GM08714 (cell line): ENCODE measurements around the gene TAS2R30.

Experiments used
- H3K4me3 ChIP-seq: fragments of 200-500 bp; sonication (Bioruptor generic); 2 replicates; pipeline ENCODE4 v1.5.1; 2014; ENCODE audit warnings: mild to moderate bottlenecking, low read length, inconsistent platforms
- ZNF274 ChIP-seq: IDR thresholded peaks from 2 replicates; pipeline ENCODE4 v1.6.1; 2012; ENCODE audit warnings: mild to moderate bottlenecking, low read depth, low read length

Gene TAS2R30, protein sequence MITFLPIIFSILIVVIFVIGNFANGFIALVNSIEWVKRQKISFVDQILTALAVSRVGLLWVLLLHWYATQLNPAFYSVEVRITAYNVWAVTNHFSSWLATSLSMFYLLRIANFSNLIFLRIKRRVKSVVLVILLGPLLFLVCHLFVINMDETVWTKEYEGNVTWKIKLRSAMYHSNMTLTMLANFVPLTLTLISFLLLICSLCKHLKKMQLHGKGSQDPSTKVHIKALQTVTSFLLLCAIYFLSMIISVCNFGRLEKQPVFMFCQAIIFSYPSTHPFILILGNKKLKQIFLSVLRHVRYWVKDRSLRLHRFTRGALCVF

DNA sequence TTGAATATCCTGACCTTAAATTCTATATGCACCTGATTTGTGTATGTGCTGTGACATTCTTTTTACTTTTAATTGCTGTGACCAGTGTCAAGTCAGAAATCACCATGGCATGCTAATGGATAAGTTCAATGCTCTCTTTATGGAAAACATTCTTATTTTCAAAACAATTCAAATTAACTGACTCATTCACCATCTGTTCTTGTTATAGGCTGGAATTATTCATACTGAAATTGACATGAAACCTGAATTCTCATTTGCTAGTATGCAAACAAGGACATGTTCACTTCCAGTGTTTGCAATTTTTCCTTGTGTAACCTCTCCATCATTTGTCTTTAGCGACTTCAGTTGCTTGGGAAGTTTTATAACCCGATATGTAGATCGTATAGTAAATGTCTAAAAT, at the start of gene TAS2R30:
TSS of gene TAS2R30 (minus strand) at position 340 of the 400 bp plus-strand sequence. CDS start 400 bp downstream, outside the sequence.
- TF ChIP-seq ZNF274 = no peak
- H3K4me3 ChIP-seq = no peak within 1 kb of the TSS

GRCh38 chr12:11183011-11183410, 48.6 kb upstream of the TAS2R30 start:
- no peak overlapping the region for H3K4me3 ChIP-seq
- no peak for TF ChIP-seq ZNF274

DNA sequence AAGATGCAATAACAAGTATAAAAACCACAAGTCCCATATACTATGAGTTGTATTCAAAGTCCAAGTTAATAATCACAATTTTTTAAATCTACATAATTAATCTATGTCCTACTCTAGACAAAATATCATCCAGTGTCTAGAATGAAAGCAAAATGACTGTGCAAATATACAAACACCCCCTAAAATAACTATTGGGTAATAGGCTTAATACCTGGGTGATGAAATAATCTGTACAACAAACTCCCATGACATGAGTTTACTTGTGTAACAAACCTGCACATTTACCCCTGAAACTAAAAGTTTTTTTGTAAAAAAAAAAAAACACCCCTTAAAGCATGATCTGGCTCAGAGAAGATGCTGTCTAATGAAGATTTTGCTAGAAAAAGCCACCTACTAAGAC, 48.1 kb upstream of the TAS2R30 start:
- H3K4me3 ChIP-seq = no peak overlapping the region
- no peak for TF ChIP-seq ZNF274

DNA sequence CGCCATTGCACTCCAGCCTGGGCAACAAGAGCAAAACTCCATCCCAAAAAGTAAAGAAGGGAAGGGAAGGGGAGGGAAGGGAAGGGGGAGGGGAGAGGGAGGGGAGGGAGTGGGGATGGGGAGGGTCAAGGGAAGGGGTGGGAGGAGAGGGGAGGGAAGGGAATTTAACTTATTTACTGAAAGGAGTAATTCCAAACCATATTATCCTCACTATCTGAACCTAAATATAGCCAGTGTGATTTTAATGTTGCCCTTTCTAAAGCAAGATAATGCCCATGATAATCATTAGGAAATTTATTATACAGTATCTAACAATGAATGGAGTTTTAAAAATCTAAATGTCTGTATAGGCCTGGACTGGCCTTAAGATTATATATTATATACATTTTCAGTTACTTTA, 43.8 kb upstream of the TAS2R30 start:
- H3K4me3 ChIP-seq = no peak overlapping the region
- TF ChIP-seq ZNF274 = no peak

DNA sequence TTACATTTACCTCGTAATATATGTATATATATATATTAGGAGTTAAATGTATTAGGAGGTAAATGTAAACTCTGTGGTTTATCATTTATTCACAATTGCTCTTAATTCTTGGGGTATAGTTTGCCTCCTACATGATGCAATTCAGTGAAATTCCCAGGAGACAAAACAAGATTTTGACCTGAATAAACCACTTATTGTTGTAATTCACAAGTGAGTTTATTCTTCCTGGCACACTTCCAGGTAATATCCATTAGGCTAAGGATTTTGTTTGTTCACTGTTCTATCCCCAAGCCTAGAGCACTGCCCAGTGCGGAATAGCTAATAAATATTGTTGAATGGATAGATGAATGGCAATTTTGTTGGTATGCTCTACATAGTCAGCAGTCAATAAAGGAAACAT, 39.6 kb upstream of the TAS2R30 start:
- TF ChIP-seq ZNF274 = no peak
- no peak overlapping the region for H3K4me3 ChIP-seq

GRCh38 chr12:11171969-11172675, 37.7 kb upstream of the TAS2R30 start:
- no peak for TF ChIP-seq ZNF274
- H3K4me3 ChIP-seq = peak overlapping the region; percentile 96

- TF ChIP-seq ZNF274 = no peak
Observed at GRCh38 chr12:11171145-11171968, 36.9 kb upstream of the TAS2R30 start, which contains the start of gene SMIM10L1. TSS of gene SMIM10L1 (plus strand) at chr12:11171194. CDS start at chr12:11171357, 163 bp downstream.

GRCh38 chr12:11170810-11171144, 36.3 kb upstream of the TAS2R30 start:
- peak overlapping the region; percentile 96 for H3K4me3 ChIP-seq
- TF ChIP-seq ZNF274 = no peak

More at GRCh38 chr12:11171145-11171968, 36.9 kb upstream of the TAS2R30 start, which contains the start of gene SMIM10L1:
- H3K4me3 ChIP-seq = peak within 1 kb of the TSS; percentile 96

DNA sequence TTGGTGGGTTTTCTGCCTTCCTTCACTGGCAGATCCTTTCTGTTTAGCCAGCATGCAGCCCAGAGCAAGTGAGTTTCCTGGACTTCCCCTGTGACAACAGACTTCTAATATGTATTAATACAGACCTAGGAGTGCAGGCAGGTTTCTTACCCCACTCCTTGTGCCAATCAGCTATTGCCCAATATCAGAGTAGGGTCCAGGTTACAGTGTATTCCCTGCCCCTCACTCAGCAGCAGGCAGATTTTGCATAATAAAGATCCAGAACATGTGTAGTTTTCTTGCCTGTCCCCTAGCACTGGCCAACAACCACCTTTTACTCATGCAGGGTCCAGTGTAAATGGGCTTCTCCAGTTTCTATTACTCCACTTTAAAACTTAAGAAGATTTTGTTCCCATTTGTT, 31.9 kb upstream of the TAS2R30 start:
- no peak overlapping the region for H3K4me3 ChIP-seq
- TF ChIP-seq ZNF274 = no peak

- TF ChIP-seq ZNF274 = no peak
- no peak overlapping the region for H3K4me3 ChIP-seq
Observed at GRCh38 chr12:11164384-11164783, 29.9 kb upstream of the TAS2R30 start.

DNA sequence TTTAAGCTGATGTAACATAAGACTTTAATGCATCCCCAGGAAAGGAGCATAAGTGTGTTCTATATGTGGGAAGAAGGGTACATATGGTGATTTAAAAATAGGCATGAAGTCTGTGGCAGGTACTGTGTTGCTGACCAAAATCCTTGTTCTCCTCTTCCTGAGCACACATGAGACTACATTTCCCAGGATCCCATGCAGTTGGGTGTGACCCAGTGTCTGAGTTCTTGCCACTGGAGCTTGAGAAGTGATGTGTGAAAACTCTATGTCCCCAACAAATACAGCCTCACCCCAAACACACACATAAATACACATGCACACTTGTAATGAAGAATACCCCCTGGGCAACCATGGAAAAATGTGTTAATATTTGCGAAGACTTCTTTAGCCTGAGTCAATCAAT, 28.1 kb upstream of the TAS2R30 start:
- no peak overlapping the region for H3K4me3 ChIP-seq
- no peak for TF ChIP-seq ZNF274

DNA sequence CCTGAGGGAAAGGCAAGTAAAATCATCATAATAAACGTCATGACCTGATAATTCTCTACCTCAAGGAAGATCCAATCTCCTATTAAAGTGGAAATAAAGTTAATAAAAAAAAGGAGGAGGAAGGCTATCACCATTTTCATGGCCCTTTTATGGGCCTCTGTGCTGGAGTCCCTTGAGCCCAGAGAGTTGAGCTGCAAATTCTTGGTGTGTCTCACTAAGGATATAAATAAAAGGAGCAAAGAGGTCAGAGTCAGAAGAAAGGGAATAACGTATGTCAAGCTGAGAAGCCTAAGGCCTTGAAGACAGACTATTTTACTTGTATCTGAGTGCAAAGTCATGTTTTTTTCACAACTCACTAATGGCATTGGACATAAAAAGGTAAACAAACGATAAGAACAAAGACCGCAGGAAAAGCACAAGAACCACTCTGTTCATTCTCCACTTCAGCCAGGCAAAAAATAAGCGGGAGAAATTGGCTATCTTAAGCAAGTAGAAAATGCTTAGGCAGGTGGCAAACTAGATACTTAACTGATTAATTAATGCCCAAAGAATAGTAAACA, 24.5 kb upstream of the TAS2R30 start:
- H3K4me3 ChIP-seq = no peak overlapping the region
- no peak for TF ChIP-seq ZNF274

- no peak for TF ChIP-seq ZNF274
- no peak overlapping the region for H3K4me3 ChIP-seq
Observed at GRCh38 chr12:11154400-11154925, 20.0 kb upstream of the TAS2R30 start.

- no peak for TF ChIP-seq ZNF274
- H3K4me3 ChIP-seq = no peak overlapping the region
Observed at GRCh38 chr12:11152725-11153124, 18.3 kb upstream of the TAS2R30 start.
